Stimulated activated CD4-positive, alpha-beta T cell treated with anti-CD3 and anti-CD28 coated beads, Interleukin-15, amount 100 ng/mL, for 1 hour (primary cell): ENCODE results near the gene MYO5C.
A peak's percentile ranks its signal among the peaks of the same experiment; 100 is the strongest.
"Not testable (repeated sequence)": the region's sequence is repeated elsewhere in the genome, so short reads cannot be mapped to it uniquely, and the experiment has no call there.

Source experiments
- DNase-seq, 2 donors: peaks; one replicate each; pipeline ENCODE4 v3.0.0-alpha.2; 2020; ENCODE audit warnings: low read depth in 1 of 2, low spot score in 1 of 2

The MYO5C gene

GRCh38 chr15:52179278-52180195 lies 116.1 kb downstream of the MYO5C start:
- peak; percentile 78 to 79 for DNase-seq

DNA sequence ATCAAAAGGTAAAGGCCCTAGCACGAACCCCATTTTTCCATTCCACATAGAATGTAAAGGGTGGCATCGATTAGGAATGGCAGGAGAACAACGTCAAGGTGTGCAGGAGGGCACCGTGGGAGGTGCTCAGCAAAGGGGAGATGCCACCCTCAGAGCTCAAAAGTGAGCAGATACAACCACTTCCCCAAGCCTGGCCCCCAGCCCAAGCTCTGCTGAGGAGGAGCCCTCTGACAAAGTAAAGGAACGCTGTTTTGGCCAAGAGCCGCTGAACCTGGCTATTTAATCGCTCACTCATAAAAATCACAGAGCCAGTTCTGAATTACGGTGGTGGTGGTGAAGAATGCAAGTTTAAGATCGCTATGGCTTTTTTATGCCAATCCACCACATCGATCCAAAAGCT lies 116.8 kb downstream of the MYO5C start:
- no peak for DNase-seq

DNA sequence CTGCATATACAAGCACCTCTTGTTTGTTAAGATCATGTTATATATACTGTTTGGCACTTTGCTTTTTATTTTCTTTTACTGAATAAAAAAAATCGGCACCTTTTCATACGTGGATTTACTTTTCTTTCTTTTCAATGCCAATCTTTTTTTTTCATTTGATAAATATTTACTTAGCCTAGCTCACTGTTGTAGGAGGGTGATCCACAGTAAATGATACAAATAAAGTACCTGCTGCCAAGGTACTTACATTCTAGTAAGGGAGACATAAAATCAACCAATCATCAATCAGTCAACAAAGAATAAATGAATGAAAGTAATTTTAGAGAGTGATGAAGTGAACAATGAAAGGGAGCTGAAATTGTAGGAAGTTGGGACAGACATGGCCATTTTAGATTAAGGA lies 122.7 kb downstream of the MYO5C start:
- no peak for DNase-seq

DNA sequence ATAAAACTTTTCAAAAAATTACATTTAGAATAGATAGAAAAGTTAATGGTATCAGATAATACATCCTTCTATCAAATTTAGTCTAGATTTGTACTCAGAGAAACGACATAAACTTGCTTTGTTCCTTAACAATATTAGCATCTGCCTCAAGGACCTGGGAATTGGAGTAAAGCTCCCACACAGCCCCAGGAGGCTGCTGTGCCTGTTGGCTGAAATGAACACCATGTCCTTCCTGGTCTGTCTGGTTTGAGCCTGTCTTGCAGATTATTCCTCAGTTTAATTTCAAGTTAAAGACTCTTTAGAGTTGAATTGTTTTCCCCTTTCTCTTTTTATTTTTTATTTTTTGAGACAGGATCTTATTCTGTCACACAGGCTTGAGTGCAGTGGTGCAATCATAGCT lies 123.8 kb downstream of the MYO5C start:
- DNase-seq, result no peak

DNA sequence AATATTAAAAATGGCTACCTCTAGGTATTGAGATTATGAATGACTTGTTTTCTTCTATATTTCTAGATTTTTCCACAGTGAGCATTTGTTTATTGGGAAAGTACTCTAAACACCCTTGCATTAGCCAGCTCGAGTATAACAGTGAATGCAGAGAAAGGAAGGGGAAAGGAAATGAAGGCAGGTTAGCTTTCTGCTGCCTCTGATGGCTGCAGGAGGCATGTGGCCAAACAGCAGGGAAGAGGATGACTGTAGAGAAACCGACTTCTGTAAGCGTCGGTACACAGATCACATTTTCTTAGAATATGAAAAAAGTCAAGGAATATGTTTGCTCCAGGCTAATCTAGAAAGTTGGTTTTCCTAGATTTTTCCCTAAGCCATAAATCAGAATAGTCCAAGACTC lies 124.2 kb downstream of the MYO5C start:
- DNase-seq, result no peak

GRCh38 chr15:52170199-52170598 lies 125.4 kb downstream of the MYO5C start:
- DNase-seq, result not testable (repeated sequence)

DNA sequence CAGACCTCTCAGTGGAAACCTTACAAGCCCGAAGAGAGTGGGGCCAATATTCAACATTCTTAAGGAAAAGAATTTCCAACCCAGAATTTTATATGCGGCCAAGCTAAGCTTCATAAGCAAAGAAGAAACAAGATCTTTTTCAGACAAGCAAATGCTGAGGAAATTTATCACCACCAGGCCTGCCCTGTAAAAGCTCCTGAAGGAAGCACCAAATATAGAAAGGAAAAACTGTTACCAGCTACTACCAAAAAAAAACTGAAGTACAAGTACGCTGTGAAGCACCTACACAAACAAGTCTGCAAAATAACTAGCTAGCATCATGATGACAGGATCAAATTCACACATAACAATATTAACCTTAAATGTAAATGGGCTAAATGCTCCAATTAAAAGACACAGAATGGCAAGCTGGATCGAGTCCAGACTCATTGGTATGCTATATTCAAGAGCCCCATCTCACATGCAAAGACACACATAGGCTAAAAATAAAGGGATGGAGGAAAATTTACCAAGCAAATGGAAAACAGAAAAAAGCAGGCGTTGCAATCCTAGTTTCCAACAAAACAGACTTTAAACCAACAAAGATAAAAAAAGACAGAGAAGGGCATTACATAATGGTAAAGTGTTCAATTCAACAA lies 130.0 kb downstream of the MYO5C start:
- not testable (repeated sequence) for DNase-seq

GRCh38 chr15:52164631-52165265 lies 130.9 kb downstream of the MYO5C start:
- no peak for DNase-seq

DNA sequence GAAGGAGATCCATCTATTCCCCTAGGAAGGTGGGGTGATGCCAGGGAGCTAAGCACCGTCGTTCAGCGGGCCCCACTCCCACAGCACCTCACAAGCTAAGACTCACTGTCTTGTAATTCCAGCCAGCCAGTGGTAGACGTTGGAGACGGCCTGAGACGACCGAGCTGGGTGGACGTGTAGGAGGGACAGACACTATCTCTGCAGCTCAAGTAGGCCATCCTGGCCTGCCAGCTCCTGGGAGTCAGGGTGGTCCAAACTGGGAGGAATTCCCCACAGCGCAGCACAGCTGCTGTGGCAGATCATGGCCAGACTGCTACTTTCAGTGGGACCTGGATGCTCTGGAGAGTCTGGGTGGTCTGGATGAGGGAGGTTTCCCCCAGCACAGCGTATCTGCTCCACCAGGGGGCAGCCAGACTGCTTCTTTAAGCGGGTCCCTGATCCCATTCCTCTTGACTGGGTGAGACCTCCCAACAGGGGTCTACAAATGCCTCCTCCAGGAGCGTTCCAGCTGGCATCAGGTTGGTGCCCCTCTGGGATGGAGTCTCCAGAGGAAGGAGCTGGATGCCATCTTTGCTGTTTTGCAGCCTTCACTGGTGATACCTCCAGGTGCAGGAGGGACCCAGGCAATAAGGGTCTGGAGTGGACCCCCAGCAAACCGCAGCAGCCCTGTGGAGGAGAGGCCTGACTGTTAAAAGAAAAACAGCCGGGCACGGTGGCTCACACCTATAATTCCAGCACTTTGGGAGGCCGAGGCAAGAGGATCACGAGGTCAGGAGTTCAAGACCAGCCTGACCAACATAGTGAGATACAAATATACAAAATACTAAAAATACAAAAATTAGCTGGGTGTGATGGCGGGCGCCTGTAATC lies 132.0 kb downstream of the MYO5C start:
- no peak for DNase-seq

- no peak for DNase-seq
Measured at GRCh38 chr15:52162876-52163275, 132.7 kb downstream of the MYO5C start.

DNA sequence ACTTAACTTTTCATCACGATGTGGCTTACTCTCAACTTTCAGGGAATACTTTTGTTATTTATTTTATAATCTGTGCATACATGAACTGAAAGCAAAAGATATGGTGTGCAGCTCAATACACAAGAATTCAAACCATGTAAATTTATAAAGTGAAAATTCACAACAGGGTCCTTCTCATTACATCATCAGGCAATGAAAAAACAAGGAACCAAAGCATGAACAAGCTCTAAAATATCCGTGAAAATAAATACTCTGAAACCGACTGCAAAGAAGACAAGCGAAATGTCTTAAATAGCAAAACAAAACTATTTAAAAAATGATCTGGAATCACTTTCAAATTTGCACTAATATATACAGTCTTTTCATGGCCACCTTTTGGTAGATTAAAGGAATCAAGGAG lies 133.3 kb downstream of the MYO5C start:
- DNase-seq, result no peak

GRCh38 chr15:52161406-52161966 lies 134.1 kb downstream of the MYO5C start:
- no peak for DNase-seq

- no peak for DNase-seq
Measured at GRCh38 chr15:52159645-52160044, 136.0 kb downstream of the MYO5C start.

DNA sequence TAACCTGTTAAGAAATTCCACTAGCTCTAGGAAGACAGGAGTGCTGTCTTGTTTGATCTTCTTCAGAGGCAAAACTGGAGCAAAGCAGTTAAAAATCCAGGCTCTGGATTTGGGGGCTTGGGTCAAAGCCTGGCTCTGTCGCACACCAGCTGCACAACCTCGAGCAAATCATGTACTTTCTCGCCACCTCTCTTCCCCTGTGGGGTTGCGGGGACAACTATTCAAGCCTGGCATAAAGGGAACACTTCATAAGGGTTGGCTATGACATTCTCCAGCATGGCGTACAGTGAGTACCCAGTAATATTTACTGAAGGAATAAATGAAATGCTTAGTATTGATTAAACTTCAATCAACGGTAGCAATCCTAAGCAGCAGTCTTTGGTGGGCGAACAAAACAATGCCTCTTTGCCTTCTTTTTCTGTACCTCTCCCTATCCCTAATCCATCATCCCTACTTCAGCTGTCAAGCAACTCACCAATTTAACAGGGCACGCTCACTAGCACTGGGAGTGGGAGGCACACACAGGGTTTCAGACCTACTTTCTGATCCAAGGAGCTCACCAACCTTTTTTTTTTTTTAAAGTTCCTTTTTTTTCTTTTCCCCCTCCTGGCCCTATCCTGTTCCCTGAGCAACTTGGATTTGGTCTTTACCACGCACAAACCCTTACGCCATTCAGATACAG lies 137.4 kb downstream of the MYO5C start:
- no peak for DNase-seq

DNA sequence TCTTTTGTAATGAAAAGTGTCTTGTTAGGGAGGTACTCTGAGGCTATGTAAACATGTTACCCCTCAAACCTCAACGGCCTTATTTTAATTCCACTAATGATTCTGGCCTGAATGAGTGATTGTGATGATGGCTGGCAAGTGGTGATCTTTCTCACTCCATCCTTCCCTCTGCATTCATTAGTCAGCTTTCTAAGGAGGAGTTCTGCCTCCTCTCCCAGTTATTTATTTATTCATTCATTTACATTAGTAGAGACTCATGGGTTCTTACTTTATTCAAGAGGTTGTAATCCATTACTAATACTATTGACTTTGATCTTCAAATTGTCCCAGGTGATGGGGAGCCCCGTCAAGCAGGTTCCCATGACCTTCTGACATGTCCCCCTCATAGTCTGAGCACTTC lies 139.7 kb downstream of the MYO5C start:
- no peak for DNase-seq

- no peak for DNase-seq
Measured at GRCh38 chr15:52154896-52155865, 140.4 kb downstream of the MYO5C start.

GRCh38 chr15:52153900-52154895 lies 141.4 kb downstream of the MYO5C start:
- DNase-seq, result no peak

DNA sequence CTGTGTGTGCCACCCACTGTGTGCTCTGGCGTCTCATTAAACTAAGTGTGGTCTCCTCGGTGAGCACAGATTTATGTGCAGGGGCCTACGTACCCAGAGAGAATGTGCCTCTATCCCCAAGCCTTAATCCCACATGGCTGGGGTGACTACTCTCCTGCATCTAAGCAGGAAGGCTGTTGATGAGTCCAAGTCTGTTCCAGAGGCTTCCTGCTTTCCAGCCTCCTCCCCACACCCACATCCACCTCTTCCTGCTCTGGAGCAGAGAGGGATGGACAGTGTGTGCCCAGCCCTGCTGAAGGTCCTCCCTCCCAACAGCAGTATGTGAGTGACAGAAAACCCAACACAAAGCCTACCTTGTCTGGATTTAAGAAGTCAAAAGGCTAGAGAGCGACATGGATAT lies 144.3 kb downstream of the MYO5C start:
- DNase-seq, result no peak
